CD14-positive monocyte (primary cell): ENCODE results near the gene IMMP2L. TPM values are rescaled to one million over a fixed set of nuclear protein-coding genes. Genes with fewer than 3 reads are reported as not detected.

Experiments
- DNase-seq, 3 donors: peaks; one replicate each; pipeline ENCODE4 v3.0.0-alpha.2; 2011 to 2022
- H2AFZ ChIP-seq: 2 replicates; pipeline ENCODE4 v1.6.0; 2012; ENCODE audit warnings: mild to moderate bottlenecking, low read depth, low read length, inconsistent platforms; ENCODE audit not compliant: insufficient read depth, poor library complexity, severe bottlenecking
- H3K27ac ChIP-seq, 2 donors: 1 replicate in 1 of 2; 2 replicates in 1 of 2; pipeline ENCODE4 v1.5.1; 2012 to 2013; ENCODE audit warnings: low read length in 2 of 2, control low read depth in 1 of 2, inconsistent platforms in 1 of 2, low read depth in 1 of 2, mild to moderate bottlenecking in 1 of 2
- H3K27me3 ChIP-seq, 2 donors: one replicate each; pipeline versions ENCODE4 v1.6.0 to v1.6.1; 2011 to 2013; ENCODE audit warnings: low read length in 2 of 2; ENCODE audit not compliant: control insufficient read depth in 2 of 2, insufficient read depth in 2 of 2
- H3K36me3 ChIP-seq, 2 donors: replicated peaks in 1 of 2; 1 replicate in 1 of 2; 2 replicates in 1 of 2; pipeline versions ENCODE4 v1.5.1 to v1.6.1; 2012 to 2013; ENCODE audit warnings: low read length in 2 of 2, control low read depth in 1 of 2, inconsistent platforms in 1 of 2, mild to moderate bottlenecking in 1 of 2; ENCODE audit not compliant: insufficient read depth in 2 of 2, control insufficient read depth in 1 of 2
- H3K4me1 ChIP-seq, 2 donors: 1 replicate in 1 of 2; 2 replicates in 1 of 2; pipeline versions ENCODE4 v1.5.1 to v1.6.1; 2012 to 2013; ENCODE audit warnings: low read length in 2 of 2, control low read depth in 1 of 2, inconsistent platforms in 1 of 2, mild to moderate bottlenecking in 1 of 2, moderate library complexity in 1 of 2; ENCODE audit not compliant: insufficient read depth in 2 of 2, control insufficient read depth in 1 of 2
- H3K4me2 ChIP-seq: replicated peaks from 2 replicates; pipeline ENCODE3; 2012; ENCODE audit warnings: low read length, moderate library complexity, mild to moderate bottlenecking; ENCODE audit not compliant: poor library complexity, severe bottlenecking; ENCODE audit errors: extremely low read depth
- H3K4me3 ChIP-seq, 3 experiments: fragments of 200-600 bp in 1 of 3; sonication (generic) in 1 of 3; replicated peaks in 1 of 3; 1 replicate in 2 of 3; 2 replicates in 1 of 3; pipeline ENCODE4 v1.5.1; 2011 to 2013; ENCODE audit warnings: low read length in 3 of 3, mild to moderate bottlenecking in 3 of 3, control low read depth in 2 of 3, low read depth in 2 of 3, inconsistent platforms in 1 of 3, moderate library complexity in 1 of 3
- H3K79me2 ChIP-seq: 2 replicates; pipeline ENCODE4 v1.6.0; 2012; ENCODE audit warnings: mild to moderate bottlenecking, control low read depth, inconsistent platforms, low read length, moderate library complexity; ENCODE audit not compliant: insufficient read depth
- H3K9ac ChIP-seq: 2 replicates; pipeline ENCODE4 v1.6.0; 2017; ENCODE audit warnings: low read length, mild to moderate bottlenecking; ENCODE audit not compliant: insufficient read depth, poor library complexity, severe bottlenecking
- H3K9me3 ChIP-seq, 2 donors: replicated peaks in 1 of 2; 1 replicate in 1 of 2; 2 replicates in 1 of 2; pipeline versions ENCODE4 v1.5.1 to v1.6.1; 2012 to 2013; ENCODE audit warnings: low read length in 2 of 2, control low read depth in 1 of 2; ENCODE audit not compliant: control insufficient read depth in 1 of 2, insufficient read depth in 1 of 2
- H4K20me1 ChIP-seq: 2 replicates; pipeline ENCODE4 v1.6.0; 2012; ENCODE audit warnings: mild to moderate bottlenecking, low read length, control low read depth, moderate library complexity; ENCODE audit not compliant: insufficient read depth
- H3K27ac Mint-ChIP-seq, 7 donors: one replicate each; pipeline ENCODE4 v1.8.0; 2020; ENCODE audit warnings: mild to moderate bottlenecking in 7 of 7, mixed read lengths in 7 of 7, moderate library complexity in 6 of 7, inconsistent platforms in 2 of 7
- H3K27me3 Mint-ChIP-seq, 3 donors: one replicate each; pipeline ENCODE4 v1.8.0; 2021 to 2022; ENCODE audit warnings: low read depth in 3 of 3, mild to moderate bottlenecking in 3 of 3, mixed read lengths in 3 of 3, moderate library complexity in 3 of 3, inconsistent platforms in 1 of 3
- H3K36me3 Mint-ChIP-seq, 2 donors: one replicate each; pipeline ENCODE4 v1.8.0; 2020; ENCODE audit warnings: mixed read lengths in 2 of 2, inconsistent platforms in 1 of 2, mild to moderate bottlenecking in 1 of 2
- H3K4me1 Mint-ChIP-seq: one replicate; pipeline ENCODE4 v1.8.0; 2020; ENCODE audit warnings: mild to moderate bottlenecking, mixed read lengths
- H3K4me3 Mint-ChIP-seq, 2 donors: one replicate each; pipeline ENCODE4 v1.8.0; 2020; ENCODE audit warnings: mild to moderate bottlenecking in 2 of 2, mixed read lengths in 2 of 2, moderate library complexity in 1 of 2
- H3K9me3 Mint-ChIP-seq, 7 donors: one replicate each; pipeline ENCODE4 v1.8.0; 2020 to 2022; ENCODE audit warnings: mixed read lengths in 7 of 7, mild to moderate bottlenecking in 6 of 7, moderate library complexity in 6 of 7, inconsistent platforms in 2 of 7
- WGBS: methylation state at CpG from one replicate; pipeline ENCODE4 v1.1.5; 2013; ENCODE audit warnings: missing lambda C conversion rate; ENCODE audit not compliant: insufficient coverage; 5-methylcytosine and 5-hydroxymethylcytosine counted together
- intact Hi-C, 2 donors: fragments of 100-400 bp; cut with micrococcal nuclease; formaldehyde crosslinking; loops; one replicate each; pipeline versions ENCODE4 v1.15.0 to v1.15.1; 2023
- polyA plus RNA-seq, 3 donors: library from polyadenylated mRNA; depleted of rRNA in 1 of 3; unstranded in 2 of 3; stranded (reverse) in 1 of 3; fragments of 300-500 nt in 2 of 3; fragments of >200 nt in 1 of 3; fragmentation: Illumina TruSeq in 2 of 3; gene quantifications; 1 replicate in 2 of 3; 2 replicates in 1 of 3; pipeline ENCODE4 v1.2.3, GENCODE V29; 2012 to 2021
- TF ChIP-seq, protein P1 (sequence below): fragments of 200-600 bp; IDR thresholded peaks from one replicate; pipeline ENCODE4 v1.8.0; 2022; ENCODE audit warnings: antibody characterized with exemption, mild to moderate bottlenecking

The IMMP2L gene
- polyA plus RNA-seq, 3 donors, result 1.9 to 6.4 (median 6.2) TPM

DNA sequence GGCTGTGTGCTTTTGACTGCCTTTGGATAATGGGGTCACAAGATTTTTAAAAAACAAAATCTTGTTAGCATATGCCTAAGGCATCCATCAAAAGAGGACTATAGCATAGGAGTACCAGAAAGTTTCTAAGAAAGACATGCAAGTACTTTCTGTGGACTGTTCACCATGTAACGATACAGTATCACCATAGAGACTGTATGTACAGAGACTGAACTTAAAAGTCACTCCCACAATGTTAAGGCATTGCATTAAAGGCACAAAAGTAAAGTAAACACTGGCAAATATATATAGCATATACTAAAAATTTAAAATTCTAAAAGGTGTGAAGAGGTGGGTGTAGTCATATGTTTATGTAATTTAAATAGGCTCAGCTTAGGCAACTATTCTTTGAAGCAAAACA, 190.9 kb downstream of the IMMP2L start:
- intact Hi-C loops, result no loop called here
- no CpG with 5 or more reads among the region's 1 CpG for WGBS

GRCh38 chr7:111370002-111370401, 192.3 kb downstream of the IMMP2L start:
- Histone ChIP-seq H3K4me1 (no peaks in the 10 kb centered on the region), H4K20me1 (no peaks in the 10 kb centered on the region), H3K27me3 (no peaks in the 10 kb centered on the region), H3K79me2 (no peaks in the 10 kb centered on the region), H3K9me3 (no peaks in the 10 kb centered on the region), H3K4me2 (no peak overlapping the region), H3K27ac (no peak overlapping the region), H3K9ac (no peak overlapping the region), H2AFZ (no peak overlapping the region), H3K36me3 (no peaks in the 10 kb centered on the region), H3K4me3 (no peak overlapping the region)
- WGBS, result no CpG with 5 or more reads among the region's 1 CpG
- Mint-ChIP-seq H3K36me3 (no peaks in the 10 kb centered on the region), H3K9me3 (peaks cover 0 to 2% (median 0%) of the 10 kb centered on the region in 7 donors), H3K4me1 (no peaks in the 10 kb centered on the region), H3K27ac (no peak overlapping the region), H3K4me3 (no peak overlapping the region), H3K27me3 (no peaks in the 10 kb centered on the region)
- intact Hi-C loops, result no loop called here
- TF ChIP-seq, protein P1, sequence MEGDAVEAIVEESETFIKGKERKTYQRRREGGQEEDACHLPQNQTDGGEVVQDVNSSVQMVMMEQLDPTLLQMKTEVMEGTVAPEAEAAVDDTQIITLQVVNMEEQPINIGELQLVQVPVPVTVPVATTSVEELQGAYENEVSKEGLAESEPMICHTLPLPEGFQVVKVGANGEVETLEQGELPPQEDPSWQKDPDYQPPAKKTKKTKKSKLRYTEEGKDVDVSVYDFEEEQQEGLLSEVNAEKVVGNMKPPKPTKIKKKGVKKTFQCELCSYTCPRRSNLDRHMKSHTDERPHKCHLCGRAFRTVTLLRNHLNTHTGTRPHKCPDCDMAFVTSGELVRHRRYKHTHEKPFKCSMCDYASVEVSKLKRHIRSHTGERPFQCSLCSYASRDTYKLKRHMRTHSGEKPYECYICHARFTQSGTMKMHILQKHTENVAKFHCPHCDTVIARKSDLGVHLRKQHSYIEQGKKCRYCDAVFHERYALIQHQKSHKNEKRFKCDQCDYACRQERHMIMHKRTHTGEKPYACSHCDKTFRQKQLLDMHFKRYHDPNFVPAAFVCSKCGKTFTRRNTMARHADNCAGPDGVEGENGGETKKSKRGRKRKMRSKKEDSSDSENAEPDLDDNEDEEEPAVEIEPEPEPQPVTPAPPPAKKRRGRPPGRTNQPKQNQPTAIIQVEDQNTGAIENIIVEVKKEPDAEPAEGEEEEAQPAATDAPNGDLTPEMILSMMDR, result no peak
- DNase-seq, result no peak

More for the DNA sequence above, 190.9 kb downstream of the IMMP2L start:
- H3K27ac ChIP-seq, result no peak overlapping the region
- DNase-seq, result no peak
- H3K9ac ChIP-seq, result no peak overlapping the region
- H3K4me3 ChIP-seq, result no peak overlapping the region
- H2AFZ ChIP-seq, result no peak overlapping the region
- Mint-ChIP-seq H3K36me3 (no peaks in the 10 kb centered on the region), H3K27ac (no peak overlapping the region), H3K9me3 (peaks cover 0 to 2% (median 0%) of the 10 kb centered on the region in 7 donors), H3K4me1 (no peaks in the 10 kb centered on the region), H3K27me3 (no peaks in the 10 kb centered on the region), H3K4me3 (no peak overlapping the region)
- no peaks in the 10 kb centered on the region for H3K4me1 ChIP-seq
- H3K36me3 ChIP-seq, result no peaks in the 10 kb centered on the region
- no peaks in the 10 kb centered on the region for H4K20me1 ChIP-seq
- no peak overlapping the region for H3K4me2 ChIP-seq
- H3K27me3 ChIP-seq, result no peaks in the 10 kb centered on the region
- no peaks in the 10 kb centered on the region for H3K9me3 ChIP-seq
- TF ChIP-seq, protein P1, result no peak
- no peaks in the 10 kb centered on the region for H3K79me2 ChIP-seq
